Activated CD4-positive, alpha-beta T cell treated with anti-CD3 and anti-CD28 coated beads, Interleukin-2, amount 10 ng/mL, durations not matched to agents 24 days and 14 days (primary cell): ENCODE data around the gene CA7. TPM values are rescaled to one million over a fixed set of nuclear protein-coding genes. Genes with fewer than 3 reads are reported as not detected.

Experiments used
- DNase-seq: peaks from one replicate; pipeline ENCODE4 v3.0.0; 2022
- H3K27ac Mint-ChIP-seq: one replicate; pipeline ENCODE4 v1.8.0; 2022; ENCODE audit warnings: mild to moderate bottlenecking, mixed read lengths
- H3K27me3 Mint-ChIP-seq: one replicate; pipeline ENCODE4 v1.8.0; 2022; ENCODE audit warnings: mixed read lengths
- H3K36me3 Mint-ChIP-seq: one replicate; pipeline ENCODE4 v1.8.0; 2022; ENCODE audit warnings: low read depth, mild to moderate bottlenecking, mixed read lengths
- H3K4me1 Mint-ChIP-seq: one replicate; pipeline ENCODE4 v1.8.0; 2021; ENCODE audit warnings: mixed read lengths
- H3K4me3 Mint-ChIP-seq: one replicate; pipeline ENCODE4 v1.8.0; 2022; ENCODE audit warnings: mild to moderate bottlenecking, moderate library complexity, mixed read lengths
- H3K9me3 Mint-ChIP-seq: one replicate; pipeline ENCODE4 v1.8.0; 2021; ENCODE audit warnings: mixed read lengths
- intact Hi-C: fragments of 100-400 bp; cut with micrococcal nuclease; formaldehyde crosslinking; loops from one replicate; pipeline ENCODE4 v1.15.1; 2023
- total RNA-seq: library from RNA; stranded (reverse); gene quantifications from 2 replicates; pipeline ENCODE4 v1.2.3, GENCODE V29; 2022

The CA7 gene
- total RNA-seq, 1 donor from 2014 or later: 0.56 TPM

- DNase-seq: peak; percentile 97
- H3K27me3 Mint-ChIP-seq: no peaks in the 10 kb centered on the region
These were observed 28.9 kb downstream of the CA7 start for GRCh38 chr16:66872943-66873684.

GRCh38 chr16:66873685-66874055, 29.5 kb downstream of the CA7 start:
- Mint-ChIP-seq H3K9me3 (no peaks in the 10 kb centered on the region), H3K4me1 (peaks cover 53% of the 10 kb centered on the region), H3K36me3 (no peaks in the 10 kb centered on the region), H3K27me3 (no peaks in the 10 kb centered on the region), H3K27ac (peak overlapping the region; percentile 97), H3K4me3 (peak overlapping the region; percentile 87)
- intact Hi-C loops: loop anchor here (1.0 to 10.0 kb wide), 6 partner anchors 43 to 465 kb away; partner anchors contain the start of gene NAE1
- DNase-seq: no peak

More at GRCh38 chr16:66872943-66873684, 28.9 kb downstream of the CA7 start:
- intact Hi-C loops: loop anchor here (1.0 to 10.0 kb wide), 6 partner anchors 43 to 464 kb away; partner anchors contain the start of gene NAE1
- no peaks in the 10 kb centered on the region for H3K9me3 Mint-ChIP-seq
- peak overlapping the region; percentile 87 for H3K4me3 Mint-ChIP-seq
- H3K27ac Mint-ChIP-seq: peak overlapping the region; percentile 94
- H3K4me1 Mint-ChIP-seq: peaks cover 47% of the 10 kb centered on the region
- no peaks in the 10 kb centered on the region for H3K36me3 Mint-ChIP-seq

- DNase-seq: peak; percentile 72
- intact Hi-C loops: loop anchor here (5.0 to 10.0 kb wide), 2 partner anchors 181 to 267 kb away; no protein-coding TSS in a partner anchor
These were observed 30.0 kb downstream of the CA7 start for GRCh38 chr16:66874079-66874775.

GRCh38 chr16:66878067-66878466, 33.9 kb downstream of the CA7 start:
- Mint-ChIP-seq H3K27ac (peak overlapping the region; percentile 85), H3K9me3 (no peaks in the 10 kb centered on the region)
- intact Hi-C loops: loop anchor here (10.0 kb wide), 1 partner anchor 177 kb away; no protein-coding TSS in a partner anchor

More at GRCh38 chr16:66874079-66874775, 30.0 kb downstream of the CA7 start:
- peaks cover 54% of the 10 kb centered on the region for H3K4me1 Mint-ChIP-seq
- peak overlapping the region; percentile 53 for H3K4me3 Mint-ChIP-seq
- peak overlapping the region; percentile 97 for H3K27ac Mint-ChIP-seq
- no peaks in the 10 kb centered on the region for H3K9me3 Mint-ChIP-seq
- H3K27me3 Mint-ChIP-seq: no peaks in the 10 kb centered on the region
- H3K36me3 Mint-ChIP-seq: no peaks in the 10 kb centered on the region

GRCh38 chr16:66880288-66881013, 36.2 kb downstream of the CA7 start, which contains the start of gene PDP2:
TSS of gene PDP2 (plus strand) at chr16:66880515. CDS start at chr16:66884285, 3,770 bp downstream.
- Mint-ChIP-seq H3K9me3 (no peaks in the 10 kb centered on the region), H3K27ac (peak within 1 kb of the TSS; percentile 96), H3K4me1 (peaks cover 46% of the 10 kb centered on the region), H3K27me3 (no peaks in the 10 kb centered on the region), H3K4me3 (peak within 1 kb of the TSS; percentile 93), H3K36me3 (peaks cover 19% of the 10 kb centered on the region)
- peak; percentile 98 for DNase-seq
- intact Hi-C loops: loop anchor here (5.0 kb wide), 1 partner anchor 47 kb away; the partner anchor contains the start of gene RRAD

More at GRCh38 chr16:66878067-66878466, 33.9 kb downstream of the CA7 start:
- peak; percentile 79 for DNase-seq
- H3K4me3 Mint-ChIP-seq: peak overlapping the region; percentile 68
- H3K27me3 Mint-ChIP-seq: no peaks in the 10 kb centered on the region
- peaks cover 56% of the 10 kb centered on the region for H3K4me1 Mint-ChIP-seq
- H3K36me3 Mint-ChIP-seq: peaks cover 7% of the 10 kb centered on the region

GRCh38 chr16:66881014-66881417, 36.8 kb downstream of the CA7 start:
- H3K4me3 Mint-ChIP-seq: peak overlapping the region; percentile 93
- peaks cover 46% of the 10 kb centered on the region for H3K4me1 Mint-ChIP-seq
- intact Hi-C loops: loop anchor here (5.0 kb wide), 1 partner anchor 46 kb away; the partner anchor contains the start of gene RRAD
- no peaks in the 10 kb centered on the region for H3K27me3 Mint-ChIP-seq
- no peaks in the 10 kb centered on the region for H3K9me3 Mint-ChIP-seq
- H3K36me3 Mint-ChIP-seq: peaks cover 25% of the 10 kb centered on the region
- H3K27ac Mint-ChIP-seq: peak overlapping the region; percentile 66
- no peak for DNase-seq

GRCh38 chr16:66881560-66881959, 37.3 kb downstream of the CA7 start:
- intact Hi-C loops: loop anchor here (5.0 kb wide), 1 partner anchor 46 kb away; the partner anchor contains the start of gene RRAD
- H3K36me3 Mint-ChIP-seq: peaks cover 28% of the 10 kb centered on the region
- peaks cover 43% of the 10 kb centered on the region for H3K4me1 Mint-ChIP-seq
- no peak for DNase-seq
- peak overlapping the region; percentile 53 for H3K27ac Mint-ChIP-seq
- no peaks in the 10 kb centered on the region for H3K9me3 Mint-ChIP-seq
- H3K27me3 Mint-ChIP-seq: no peaks in the 10 kb centered on the region
- H3K4me3 Mint-ChIP-seq: peak overlapping the region; percentile 93

- DNase-seq: no peak
- Mint-ChIP-seq H3K4me3 (peak overlapping the region; percentile 93), H3K27ac (no peak overlapping the region), H3K27me3 (no peaks in the 10 kb centered on the region), H3K9me3 (no peaks in the 10 kb centered on the region), H3K4me1 (peaks cover 46% of the 10 kb centered on the region), H3K36me3 (peaks cover 32% of the 10 kb centered on the region)
- intact Hi-C loops: loop anchor here (5.0 kb wide), 1 partner anchor 45 kb away; the partner anchor contains the start of gene RRAD
These were observed 37.8 kb downstream of the CA7 start for GRCh38 chr16:66881964-66882508.

- H3K36me3 Mint-ChIP-seq: peaks cover 38% of the 10 kb centered on the region
These were observed 38.5 kb downstream of the CA7 start for GRCh38 chr16:66882702-66883101.

GRCh38 chr16:66885491-66885890, 41.3 kb downstream of the CA7 start:
- H3K27me3 Mint-ChIP-seq: no peaks in the 10 kb centered on the region
- no peaks in the 10 kb centered on the region for H3K9me3 Mint-ChIP-seq
- peaks cover 48% of the 10 kb centered on the region for H3K36me3 Mint-ChIP-seq
- no peak overlapping the region for H3K27ac Mint-ChIP-seq
- H3K4me1 Mint-ChIP-seq: peaks cover 37% of the 10 kb centered on the region
- intact Hi-C loops: no loop called here
- DNase-seq: no peak
- H3K4me3 Mint-ChIP-seq: no peak overlapping the region

More at GRCh38 chr16:66882702-66883101, 38.5 kb downstream of the CA7 start:
- no peaks in the 10 kb centered on the region for H3K27me3 Mint-ChIP-seq
- no peaks in the 10 kb centered on the region for H3K9me3 Mint-ChIP-seq
- H3K4me3 Mint-ChIP-seq: peak overlapping the region; percentile 21
- intact Hi-C loops: loop anchor here (5.0 kb wide), 1 partner anchor 45 kb away; the partner anchor contains the start of gene RRAD
- no peak for DNase-seq
- no peak overlapping the region for H3K27ac Mint-ChIP-seq
- H3K4me1 Mint-ChIP-seq: peaks cover 46% of the 10 kb centered on the region

- Mint-ChIP-seq H3K4me1 (peaks cover 38% of the 10 kb centered on the region), H3K36me3 (peaks cover 54% of the 10 kb centered on the region), H3K9me3 (no peaks in the 10 kb centered on the region), H3K4me3 (no peak overlapping the region), H3K27ac (no peak overlapping the region), H3K27me3 (no peaks in the 10 kb centered on the region)
- intact Hi-C loops: no loop called here
- no peak for DNase-seq
These were observed 42.1 kb downstream of the CA7 start for GRCh38 chr16:66886321-66886720.

GRCh38 chr16:66886914-66887313, 42.7 kb downstream of the CA7 start:
- intact Hi-C loops: no loop called here
- peaks cover 35% of the 10 kb centered on the region for H3K4me1 Mint-ChIP-seq
- peaks cover 56% of the 10 kb centered on the region for H3K36me3 Mint-ChIP-seq
- no peak for DNase-seq
- H3K9me3 Mint-ChIP-seq: no peaks in the 10 kb centered on the region
- no peak overlapping the region for H3K4me3 Mint-ChIP-seq
- H3K27me3 Mint-ChIP-seq: no peaks in the 10 kb centered on the region
- H3K27ac Mint-ChIP-seq: no peak overlapping the region
